Loucy (cell line): ENCODE measurements around the gene FUS.
"Not testable (repeated sequence)": the region's sequence is repeated elsewhere in the genome, so short reads cannot be mapped to it uniquely, and the experiment has no call there.

Source experiments
- H2AFZ ChIP-seq: fragments of 200-600 bp; sonication (generic); 2 replicates; pipeline ENCODE4 v1.6.0; 2016; ENCODE audit warnings: antibody characterized with exemption, mild to moderate bottlenecking, low read length, moderate library complexity
- H3F3A ChIP-seq: fragments of 200-600 bp; 2 replicates; pipeline ENCODE4 v1.6.0; 2016; ENCODE audit warnings: antibody characterized with exemption, low read depth, mild to moderate bottlenecking
- H3K27me3 ChIP-seq: fragments of 200-600 bp; sonication (generic); 2 replicates; pipeline ENCODE4 v1.6.1; 2014; ENCODE audit warnings: low read length, mild to moderate bottlenecking; ENCODE audit not compliant: insufficient read depth, poor library complexity, severe bottlenecking
- H3K36me3 ChIP-seq: fragments of 200-600 bp; sonication (generic); 2 replicates; pipeline ENCODE4 v1.6.1; 2016; ENCODE audit warnings: low read length; ENCODE audit not compliant: insufficient read depth
- H3K4me1 ChIP-seq: fragments of 200-600 bp; sonication (generic); 2 replicates; pipeline ENCODE4 v1.5.1; 2014; ENCODE audit warnings: low read length, mild to moderate bottlenecking; ENCODE audit not compliant: insufficient read depth, poor library complexity, severe bottlenecking
- H3K4me2 ChIP-seq: fragments of 200-600 bp; sonication (generic); 2 replicates; pipeline ENCODE4 v1.6.0; 2014; ENCODE audit warnings: antibody characterized with exemption, low read length, low read depth, mild to moderate bottlenecking; ENCODE audit not compliant: poor library complexity, severe bottlenecking
- H3K4me3 ChIP-seq: fragments of 200-600 bp; sonication (generic); 2 replicates; pipeline ENCODE4 v1.5.1; 2014; ENCODE audit warnings: low read length, mild to moderate bottlenecking, mixed read lengths; ENCODE audit not compliant: poor library complexity, severe bottlenecking
- H3K79me2 ChIP-seq: fragments of 200-600 bp; sonication (generic); 2 replicates; pipeline ENCODE4 v1.6.1; 2014; ENCODE audit warnings: low read length; ENCODE audit not compliant: insufficient read depth
- H3K9ac ChIP-seq: fragments of 200-600 bp; sonication (generic); 2 replicates; pipeline ENCODE4 v1.6.0; 2014; ENCODE audit warnings: mild to moderate bottlenecking, low read depth, low read length, moderate library complexity; ENCODE audit not compliant: poor library complexity, severe bottlenecking
- H3K9me2 ChIP-seq: fragments of 200-600 bp; sonication (generic); replicated peaks from 2 replicates; pipeline ENCODE4 v1.6.1; 2016; ENCODE audit warnings: low read depth, low read length, mixed read lengths
- H3K9me3 ChIP-seq: fragments of 200-600 bp; sonication (generic); 2 replicates; pipeline ENCODE4 v1.6.1; 2014; ENCODE audit warnings: mild to moderate bottlenecking, antibody characterized with exemption, low read length, low read depth; ENCODE audit not compliant: insufficient read depth
- H4K20me1 ChIP-seq: fragments of 200-600 bp; sonication (generic); 2 replicates; pipeline ENCODE4 v1.6.0; 2014; ENCODE audit warnings: antibody characterized with exemption, low read length, mild to moderate bottlenecking; ENCODE audit not compliant: insufficient read depth, poor library complexity, severe bottlenecking
- CTCF ChIP-seq: fragments of 200-600 bp; sonication (generic); conservative IDR thresholded peaks from 2 replicates; pipeline ENCODE4 v1.5.1; 2014; ENCODE audit warnings: mild to moderate bottlenecking, antibody characterized with exemption, low read length
- EZH2phosphoT487 ChIP-seq: fragments of 200-600 bp; IDR thresholded peaks from 2 replicates; pipeline ENCODE4 v1.6.1; 2018; ENCODE audit warnings: antibody characterized with exemption, mild to moderate bottlenecking, moderate library complexity, borderline replicate concordance

Gene FUS

GRCh38 chr16:31135535-31136286 is 44.2 kb upstream of the FUS start, which contains the start of gene PRSS8:
TSS of gene PRSS8 (minus strand) at chr16:31135727. CDS start at chr16:31135498, 229 bp downstream.
- Histone ChIP-seq H3K4me2 (no peak within 1 kb of the TSS), H3K9ac (no peak within 1 kb of the TSS), H3K9me3 (no peaks in the 10 kb centered on the region), H3K4me1 (no peaks in the 10 kb centered on the region), H4K20me1 (no peaks in the 10 kb centered on the region), H3F3A (no peaks in the 10 kb centered on the region), H3K9me2 (no peaks in the 10 kb centered on the region), H3K79me2 (no peaks in the 10 kb centered on the region), H3K36me3 (no peaks in the 10 kb centered on the region), H3K27me3 (no peaks in the 10 kb centered on the region), H3K4me3 (no peak within 1 kb of the TSS), H2AFZ (no peak within 1 kb of the TSS)
- TF ChIP-seq EZH2phosphoT487 (no peak), CTCF (no peak)

GRCh38 chr16:31136287-31136662 is 43.7 kb upstream of the FUS start:
- no peak overlapping the region for H3K9ac ChIP-seq
- TF ChIP-seq EZH2phosphoT487: no peak
- no peak for TF ChIP-seq CTCF
- no peak overlapping the region for H2AFZ ChIP-seq

GRCh38 chr16:31136822-31137499 is 43.0 kb upstream of the FUS start:
- not testable (repeated sequence) for H3K9me3 ChIP-seq, H4K20me1 ChIP-seq, H3K27me3 ChIP-seq, H3K9ac ChIP-seq, H3K79me2 ChIP-seq, H2AFZ ChIP-seq, H3K36me3 ChIP-seq, H3K4me1 ChIP-seq, H3K9me2 ChIP-seq, H3K4me2 ChIP-seq, H3K4me3 ChIP-seq, H3F3A ChIP-seq

More at GRCh38 chr16:31136287-31136662, 43.7 kb upstream of the FUS start:
- H3K27me3 ChIP-seq: no peaks in the 10 kb centered on the region
- H3F3A ChIP-seq: no peaks in the 10 kb centered on the region
- no peaks in the 10 kb centered on the region for H3K9me3 ChIP-seq
- H3K36me3 ChIP-seq: no peaks in the 10 kb centered on the region
- no peaks in the 10 kb centered on the region for H4K20me1 ChIP-seq
- H3K79me2 ChIP-seq: no peaks in the 10 kb centered on the region
- no peak overlapping the region for H3K4me2 ChIP-seq
- no peak overlapping the region for H3K4me3 ChIP-seq
- no peaks in the 10 kb centered on the region for H3K9me2 ChIP-seq
- H3K4me1 ChIP-seq: peaks cover 2% of the 10 kb centered on the region
